SK-N-MC (cell line): ENCODE data around the gene LRWD1.

Experiments
- EZH2 ChIP-seq: fragments of 200-600 bp; sonication (generic); IDR thresholded peaks from one replicate; pipeline ENCODE4 v1.6.1; 2017; ENCODE audit warnings: antibody characterized with exemption
- POLR2AphosphoS5 ChIP-seq: IDR thresholded peaks from 2 replicates; pipeline ENCODE4 v1.6.1; 2012; ENCODE audit warnings: mild to moderate bottlenecking, low read depth, low read length, borderline replicate concordance

- TF ChIP-seq EZH2 (no peak), POLR2AphosphoS5 (no peak)
Measured at GRCh38 chr7:102445674-102446071, 19.1 kb upstream of the LRWD1 start.
